ENCODE data around the gene VWA7.

VWA7 gene

GRCh38 chr6:31723980-31724691 lies 53.0 kb downstream of the VWA7 start:
- TF ChIP-seq CTCF (IDR thresholded peaks at IDR 0.05; ENCODE audit: poor library complexity, severe bottlenecking): no peak
- Histone ChIP-seq H3K4me1 (ENCODE audit: insufficient read depth, poor library complexity, severe bottlenecking) (no peaks in the 10 kb centered on the region), H3K9me3 (ENCODE audit: severe bottlenecking) (no peaks in the 10 kb centered on the region), H3K4me3 (ENCODE audit: severe bottlenecking) (no peak overlapping the region), H3K27me3 (ENCODE audit: insufficient read depth, poor library complexity, severe bottlenecking) (no peaks in the 10 kb centered on the region), H3K36me3 (ENCODE audit: low read depth) (no peaks in the 10 kb centered on the region), H3K27ac (ENCODE audit: poor library complexity, severe bottlenecking) (no peak overlapping the region)
- ATAC-seq (ENCODE audit: low read depth) (no peak), DNase-seq (ENCODE audit: low spot score) (no peak)

- Histone ChIP-seq H3K9me3 (ENCODE audit: severe bottlenecking) (no peaks in the 10 kb centered on the region), H3K4me3 (ENCODE audit: severe bottlenecking) (no peak within 1 kb of the TSS), H3K27me3 (ENCODE audit: insufficient read depth, poor library complexity, severe bottlenecking) (no peaks in the 10 kb centered on the region), H3K27ac (ENCODE audit: poor library complexity, severe bottlenecking) (no peak within 1 kb of the TSS), H3K36me3 (ENCODE audit: low read depth) (no peaks in the 10 kb centered on the region), H3K4me1 (ENCODE audit: insufficient read depth, poor library complexity, severe bottlenecking) (peaks cover 5% of the 10 kb centered on the region)
- TF ChIP-seq CTCF (IDR thresholded peaks at IDR 0.05; ENCODE audit: poor library complexity, severe bottlenecking): no peak
- ATAC-seq (ENCODE audit: low read depth): no peak
- no peak for DNase-seq (ENCODE audit: low spot score)
Observed at GRCh38 chr6:31723245-31723979, 53.7 kb downstream of the VWA7 start, which contains the start of gene MPIG6B. Gene MPIG6B, plus strand, starts transcription at chr6:31723373. Its CDS starts 11 bp downstream, at chr6:31723384.

GRCh38 chr6:31722173-31722572 lies 55.0 kb downstream of the VWA7 start:
- peaks cover 16% of the 10 kb centered on the region for H3K4me1 ChIP-seq (ENCODE audit: insufficient read depth, poor library complexity, severe bottlenecking)
- H3K27me3 ChIP-seq (ENCODE audit: insufficient read depth, poor library complexity, severe bottlenecking): no peaks in the 10 kb centered on the region
- no peaks in the 10 kb centered on the region for H3K36me3 ChIP-seq (ENCODE audit: low read depth)
- DNase-seq (ENCODE audit: low spot score) (no peak), ATAC-seq (ENCODE audit: low read depth) (no peak)
- no peak for TF ChIP-seq CTCF (IDR thresholded peaks at IDR 0.05; ENCODE audit: poor library complexity, severe bottlenecking)
- no peaks in the 10 kb centered on the region for H3K9me3 ChIP-seq (ENCODE audit: severe bottlenecking)
- no peak overlapping the region for H3K4me3 ChIP-seq (ENCODE audit: severe bottlenecking)
- H3K27ac ChIP-seq (ENCODE audit: poor library complexity, severe bottlenecking): no peak overlapping the region

- ATAC-seq (ENCODE audit: low read depth): no peak
- Histone ChIP-seq H3K27ac (ENCODE audit: poor library complexity, severe bottlenecking) (no peak within 1 kb of the TSS), H3K9me3 (ENCODE audit: severe bottlenecking) (no peaks in the 10 kb centered on the region), H3K4me3 (ENCODE audit: severe bottlenecking) (no peak within 1 kb of the TSS), H3K4me1 (ENCODE audit: insufficient read depth, poor library complexity, severe bottlenecking) (peaks cover 16% of the 10 kb centered on the region), H3K27me3 (ENCODE audit: insufficient read depth, poor library complexity, severe bottlenecking) (no peaks in the 10 kb centered on the region), H3K36me3 (ENCODE audit: low read depth) (no peaks in the 10 kb centered on the region)
- TF ChIP-seq CTCF (IDR thresholded peaks at IDR 0.05; ENCODE audit: poor library complexity, severe bottlenecking): no peak
- DNase-seq (ENCODE audit: low spot score): no peak
Observed at GRCh38 chr6:31721351-31722020, 55.6 kb downstream of the VWA7 start, which contains the start of gene LY6G6C. Gene LY6G6C, minus strand, starts transcription at chr6:31721746. Its CDS starts 67 bp downstream, at chr6:31721679.

Measured in RWPE2 (cell line).